ENCODE data around the gene CUTA. TPM values are rescaled to one million over a fixed set of nuclear protein-coding genes. Genes with fewer than 3 reads are reported as not detected.

Gene CUTA
- total and polyA plus RNA-seq, 2 of the 13 experiments (the other 11 are each of a cell fraction or from before 2014, with no cell fraction given): 170 to 180 TPM

DNA sequence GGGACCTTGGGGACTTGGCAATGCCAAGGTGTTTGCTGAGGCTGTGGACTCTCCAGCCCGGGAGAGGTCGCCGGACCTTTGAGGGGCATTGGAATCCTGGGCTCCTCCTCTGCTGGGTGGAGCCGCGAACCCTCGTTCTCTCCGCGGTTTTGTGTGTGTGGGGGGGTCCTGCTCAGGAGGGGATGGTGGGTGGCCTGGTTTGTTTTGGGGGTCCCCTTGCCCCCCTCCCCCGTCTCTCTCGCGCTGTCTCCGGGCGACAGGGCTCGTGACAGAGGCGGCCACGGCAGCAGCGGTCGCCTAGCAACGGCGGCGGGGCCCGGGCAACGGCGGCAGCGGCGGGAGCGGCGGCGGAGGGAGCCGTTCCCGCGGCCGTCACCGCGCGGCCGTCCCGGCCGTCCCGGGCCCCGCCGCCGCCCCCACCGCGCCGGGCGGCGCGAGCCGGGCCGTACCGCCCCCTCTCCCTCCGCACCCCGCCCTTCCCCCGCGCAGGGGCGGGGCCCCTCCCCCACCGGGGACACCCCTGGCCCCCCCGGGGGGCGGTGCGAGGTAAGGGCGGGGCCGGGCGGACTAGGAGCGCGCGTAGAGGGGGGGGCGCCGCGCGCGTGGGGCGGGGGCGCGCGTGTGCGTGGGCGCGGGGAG, 9.8 kb upstream of the CUTA start (continued):
- TF ChIP-seq NKX3-1 (CRISPR knock-in tag; IDR thresholded peaks at IDR 0.05) (no peak), SIN3A (IDR thresholded peaks at IDR 0.05; ENCODE audit: borderline replicate concordance, low read depth, low read length) (peak; percentile 70; the same call in 1 of the 2 replicates), ZNF83 (CRISPR knock-in tag; IDR thresholded peaks at IDR 0.05; ENCODE audit: borderline replicate concordance) (0 out of 2 replicates have a peak, but pooled peaks have one; percentile 39), ZBTB3 (CRISPR knock-in tag; IDR thresholded peaks at IDR 0.05; ENCODE audit: borderline replicate concordance, low read depth) (no peak), ZSCAN20 (CRISPR knock-in tag; IDR thresholded peaks at IDR 0.05; ENCODE audit: borderline replicate concordance) (no peak), MXI1 (IDR thresholded peaks at IDR 0.05; ENCODE audit: borderline replicate concordance, low read depth, low read length) (peak; percentile 42; the same call in 1 of the 3 replicates), NONO (IDR thresholded peaks at IDR 0.05) (no peak), NONO (CRISPR knock-in tag; conservative IDR thresholded peaks at IDR 0.05) (peak; percentile 17; the same call in 1 of the 2 replicates), LCORL (IDR thresholded peaks at IDR 0.05) (no peak), LCORL (CRISPR knock-in tag; IDR thresholded peaks at IDR 0.05) (no peak), CBX5 (CRISPR knock-in tag; IDR thresholded peaks at IDR 0.05; ENCODE audit: borderline replicate concordance) (no peak), STAG1 (CRISPR knock-in tag; IDR thresholded peaks at IDR 0.05) (no peak), ZNF75D (CRISPR knock-in tag; IDR thresholded peaks at IDR 0.05; ENCODE audit: borderline replicate concordance) (no peak), ZNF510 (CRISPR knock-in tag; IDR thresholded peaks at IDR 0.05; ENCODE audit: low read depth) (no peak)
- TF ChIP-seq, protein P1, sequence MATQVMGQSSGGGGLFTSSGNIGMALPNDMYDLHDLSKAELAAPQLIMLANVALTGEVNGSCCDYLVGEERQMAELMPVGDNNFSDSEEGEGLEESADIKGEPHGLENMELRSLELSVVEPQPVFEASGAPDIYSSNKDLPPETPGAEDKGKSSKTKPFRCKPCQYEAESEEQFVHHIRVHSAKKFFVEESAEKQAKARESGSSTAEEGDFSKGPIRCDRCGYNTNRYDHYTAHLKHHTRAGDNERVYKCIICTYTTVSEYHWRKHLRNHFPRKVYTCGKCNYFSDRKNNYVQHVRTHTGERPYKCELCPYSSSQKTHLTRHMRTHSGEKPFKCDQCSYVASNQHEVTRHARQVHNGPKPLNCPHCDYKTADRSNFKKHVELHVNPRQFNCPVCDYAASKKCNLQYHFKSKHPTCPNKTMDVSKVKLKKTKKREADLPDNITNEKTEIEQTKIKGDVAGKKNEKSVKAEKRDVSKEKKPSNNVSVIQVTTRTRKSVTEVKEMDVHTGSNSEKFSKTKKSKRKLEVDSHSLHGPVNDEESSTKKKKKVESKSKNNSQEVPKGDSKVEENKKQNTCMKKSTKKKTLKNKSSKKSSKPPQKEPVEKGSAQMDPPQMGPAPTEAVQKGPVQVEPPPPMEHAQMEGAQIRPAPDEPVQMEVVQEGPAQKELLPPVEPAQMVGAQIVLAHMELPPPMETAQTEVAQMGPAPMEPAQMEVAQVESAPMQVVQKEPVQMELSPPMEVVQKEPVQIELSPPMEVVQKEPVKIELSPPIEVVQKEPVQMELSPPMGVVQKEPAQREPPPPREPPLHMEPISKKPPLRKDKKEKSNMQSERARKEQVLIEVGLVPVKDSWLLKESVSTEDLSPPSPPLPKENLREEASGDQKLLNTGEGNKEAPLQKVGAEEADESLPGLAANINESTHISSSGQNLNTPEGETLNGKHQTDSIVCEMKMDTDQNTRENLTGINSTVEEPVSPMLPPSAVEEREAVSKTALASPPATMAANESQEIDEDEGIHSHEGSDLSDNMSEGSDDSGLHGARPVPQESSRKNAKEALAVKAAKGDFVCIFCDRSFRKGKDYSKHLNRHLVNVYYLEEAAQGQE (IDR thresholded peaks at IDR 0.05; ENCODE audit: borderline replicate concordance in 1 of 2, low read depth in 1 of 2, low read length in 2 of 2): no peak
- TF ChIP-seq, protein P2, sequence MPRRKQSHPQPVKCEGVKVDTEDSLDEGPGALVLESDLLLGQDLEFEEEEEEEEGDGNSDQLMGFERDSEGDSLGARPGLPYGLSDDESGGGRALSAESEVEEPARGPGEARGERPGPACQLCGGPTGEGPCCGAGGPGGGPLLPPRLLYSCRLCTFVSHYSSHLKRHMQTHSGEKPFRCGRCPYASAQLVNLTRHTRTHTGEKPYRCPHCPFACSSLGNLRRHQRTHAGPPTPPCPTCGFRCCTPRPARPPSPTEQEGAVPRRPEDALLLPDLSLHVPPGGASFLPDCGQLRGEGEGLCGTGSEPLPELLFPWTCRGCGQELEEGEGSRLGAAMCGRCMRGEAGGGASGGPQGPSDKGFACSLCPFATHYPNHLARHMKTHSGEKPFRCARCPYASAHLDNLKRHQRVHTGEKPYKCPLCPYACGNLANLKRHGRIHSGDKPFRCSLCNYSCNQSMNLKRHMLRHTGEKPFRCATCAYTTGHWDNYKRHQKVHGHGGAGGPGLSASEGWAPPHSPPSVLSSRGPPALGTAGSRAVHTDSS (CRISPR knock-in tag; conservative IDR thresholded peaks at IDR 0.05): no peak
- TF ChIP-seq, protein P3, sequence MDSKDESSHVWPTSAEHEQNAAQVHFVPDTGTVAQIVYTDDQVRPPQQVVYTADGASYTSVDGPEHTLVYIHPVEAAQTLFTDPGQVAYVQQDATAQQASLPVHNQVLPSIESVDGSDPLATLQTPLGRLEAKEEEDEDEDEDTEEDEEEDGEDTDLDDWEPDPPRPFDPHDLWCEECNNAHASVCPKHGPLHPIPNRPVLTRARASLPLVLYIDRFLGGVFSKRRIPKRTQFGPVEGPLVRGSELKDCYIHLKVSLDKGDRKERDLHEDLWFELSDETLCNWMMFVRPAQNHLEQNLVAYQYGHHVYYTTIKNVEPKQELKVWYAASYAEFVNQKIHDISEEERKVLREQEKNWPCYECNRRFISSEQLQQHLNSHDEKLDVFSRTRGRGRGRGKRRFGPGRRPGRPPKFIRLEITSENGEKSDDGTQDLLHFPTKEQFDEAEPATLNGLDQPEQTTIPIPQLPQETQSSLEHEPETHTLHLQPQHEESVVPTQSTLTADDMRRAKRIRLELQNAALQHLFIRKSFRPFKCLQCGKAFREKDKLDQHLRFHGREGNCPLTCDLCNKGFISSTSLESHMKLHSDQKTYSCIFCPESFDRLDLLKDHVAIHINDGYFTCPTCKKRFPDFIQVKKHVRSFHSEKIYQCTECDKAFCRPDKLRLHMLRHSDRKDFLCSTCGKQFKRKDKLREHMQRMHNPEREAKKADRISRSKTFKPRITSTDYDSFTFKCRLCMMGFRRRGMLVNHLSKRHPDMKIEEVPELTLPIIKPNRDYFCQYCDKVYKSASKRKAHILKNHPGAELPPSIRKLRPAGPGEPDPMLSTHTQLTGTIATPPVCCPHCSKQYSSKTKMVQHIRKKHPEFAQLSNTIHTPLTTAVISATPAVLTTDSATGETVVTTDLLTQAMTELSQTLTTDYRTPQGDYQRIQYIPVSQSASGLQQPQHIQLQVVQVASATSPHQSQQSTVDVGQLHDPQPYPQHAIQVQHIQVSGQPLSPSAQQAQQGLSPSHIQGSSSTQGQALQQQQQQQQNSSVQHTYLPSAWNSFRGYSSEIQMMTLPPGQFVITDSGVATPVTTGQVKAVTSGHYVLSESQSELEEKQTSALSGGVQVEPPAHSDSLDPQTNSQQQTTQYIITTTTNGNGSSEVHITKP (CRISPR knock-in tag; IDR thresholded peaks at IDR 0.05; ENCODE audit: low read depth): no peak
- TF ChIP-seq, protein P4, sequence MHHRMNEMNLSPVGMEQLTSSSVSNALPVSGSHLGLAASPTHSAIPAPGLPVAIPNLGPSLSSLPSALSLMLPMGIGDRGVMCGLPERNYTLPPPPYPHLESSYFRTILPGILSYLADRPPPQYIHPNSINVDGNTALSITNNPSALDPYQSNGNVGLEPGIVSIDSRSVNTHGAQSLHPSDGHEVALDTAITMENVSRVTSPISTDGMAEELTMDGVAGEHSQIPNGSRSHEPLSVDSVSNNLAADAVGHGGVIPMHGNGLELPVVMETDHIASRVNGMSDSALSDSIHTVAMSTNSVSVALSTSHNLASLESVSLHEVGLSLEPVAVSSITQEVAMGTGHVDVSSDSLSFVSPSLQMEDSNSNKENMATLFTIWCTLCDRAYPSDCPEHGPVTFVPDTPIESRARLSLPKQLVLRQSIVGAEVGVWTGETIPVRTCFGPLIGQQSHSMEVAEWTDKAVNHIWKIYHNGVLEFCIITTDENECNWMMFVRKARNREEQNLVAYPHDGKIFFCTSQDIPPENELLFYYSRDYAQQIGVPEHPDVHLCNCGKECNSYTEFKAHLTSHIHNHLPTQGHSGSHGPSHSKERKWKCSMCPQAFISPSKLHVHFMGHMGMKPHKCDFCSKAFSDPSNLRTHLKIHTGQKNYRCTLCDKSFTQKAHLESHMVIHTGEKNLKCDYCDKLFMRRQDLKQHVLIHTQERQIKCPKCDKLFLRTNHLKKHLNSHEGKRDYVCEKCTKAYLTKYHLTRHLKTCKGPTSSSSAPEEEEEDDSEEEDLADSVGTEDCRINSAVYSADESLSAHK (CRISPR knock-in tag; IDR thresholded peaks at IDR 0.05; ENCODE audit: borderline replicate concordance): no peak

Measured in HepG2 (cell line).